OCI-LY1 (cell line): ENCODE measurements around the gene HSPA12A.

ENCODE experiments used
- EZH2 ChIP-seq: fragments of 200-600 bp; sonication (generic), shearing (Covaris generic); IDR thresholded peaks from 2 replicates; pipeline ENCODE4 v1.8.0; 2017; ENCODE audit warnings: borderline replicate concordance, mixed run types, mild to moderate bottlenecking, antibody characterized with exemption, low read length, moderate library complexity, mixed read lengths
- TF ChIP-seq, protein P1 (sequence below): fragments of 200-600 bp; sonication (generic), shearing (Covaris generic); IDR thresholded peaks from 2 replicates; pipeline ENCODE4 v1.5.1; 2017; ENCODE audit warnings: mild to moderate bottlenecking, antibody characterized with exemption, low read length, moderate library complexity, mixed read lengths

GRCh38 chr10:116743266-116744064, 1.1 kb upstream of the HSPA12A start:
- TF ChIP-seq, protein P1, sequence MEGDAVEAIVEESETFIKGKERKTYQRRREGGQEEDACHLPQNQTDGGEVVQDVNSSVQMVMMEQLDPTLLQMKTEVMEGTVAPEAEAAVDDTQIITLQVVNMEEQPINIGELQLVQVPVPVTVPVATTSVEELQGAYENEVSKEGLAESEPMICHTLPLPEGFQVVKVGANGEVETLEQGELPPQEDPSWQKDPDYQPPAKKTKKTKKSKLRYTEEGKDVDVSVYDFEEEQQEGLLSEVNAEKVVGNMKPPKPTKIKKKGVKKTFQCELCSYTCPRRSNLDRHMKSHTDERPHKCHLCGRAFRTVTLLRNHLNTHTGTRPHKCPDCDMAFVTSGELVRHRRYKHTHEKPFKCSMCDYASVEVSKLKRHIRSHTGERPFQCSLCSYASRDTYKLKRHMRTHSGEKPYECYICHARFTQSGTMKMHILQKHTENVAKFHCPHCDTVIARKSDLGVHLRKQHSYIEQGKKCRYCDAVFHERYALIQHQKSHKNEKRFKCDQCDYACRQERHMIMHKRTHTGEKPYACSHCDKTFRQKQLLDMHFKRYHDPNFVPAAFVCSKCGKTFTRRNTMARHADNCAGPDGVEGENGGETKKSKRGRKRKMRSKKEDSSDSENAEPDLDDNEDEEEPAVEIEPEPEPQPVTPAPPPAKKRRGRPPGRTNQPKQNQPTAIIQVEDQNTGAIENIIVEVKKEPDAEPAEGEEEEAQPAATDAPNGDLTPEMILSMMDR: no peak
- TF ChIP-seq EZH2: no peak
